EL (cell line): ENCODE measurements around the gene MMP8.

Source experiments
- DNase-seq: peaks from one replicate; pipeline ENCODE4 v3.0.0-alpha.2; 2016

MMP8 gene

DNA sequence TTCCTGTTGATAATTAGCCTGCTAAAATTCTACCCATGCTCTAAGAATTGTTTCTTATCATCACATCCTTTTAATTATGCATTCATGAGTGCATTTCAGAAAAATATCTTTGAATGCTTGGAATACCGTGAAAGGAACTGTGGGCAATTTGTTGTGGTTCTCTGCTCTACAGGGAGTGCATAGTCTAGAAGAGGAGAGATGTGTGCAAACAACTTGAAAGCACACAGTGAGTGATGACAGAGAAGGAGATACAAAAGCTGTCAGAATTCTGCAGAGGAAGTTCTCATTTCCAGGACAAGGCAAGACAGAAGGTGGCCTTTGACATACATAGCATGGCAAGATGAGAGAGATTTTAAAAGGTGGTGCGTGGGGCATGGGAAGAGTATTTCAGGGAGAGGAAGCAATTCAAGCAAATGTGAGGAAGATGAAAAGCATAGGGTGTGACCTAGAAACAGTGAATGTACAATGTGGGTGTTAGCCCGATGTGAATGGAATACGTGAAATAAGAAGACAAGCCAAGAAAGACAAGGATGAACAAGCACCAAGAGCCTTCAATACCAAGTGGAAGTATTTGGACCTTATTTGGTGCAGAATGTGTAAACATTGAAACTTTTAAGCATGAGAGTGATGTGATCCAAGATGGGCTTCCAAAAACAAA is 5.0 kb downstream of the MMP8 start:
- DNase-seq: no peak

DNA sequence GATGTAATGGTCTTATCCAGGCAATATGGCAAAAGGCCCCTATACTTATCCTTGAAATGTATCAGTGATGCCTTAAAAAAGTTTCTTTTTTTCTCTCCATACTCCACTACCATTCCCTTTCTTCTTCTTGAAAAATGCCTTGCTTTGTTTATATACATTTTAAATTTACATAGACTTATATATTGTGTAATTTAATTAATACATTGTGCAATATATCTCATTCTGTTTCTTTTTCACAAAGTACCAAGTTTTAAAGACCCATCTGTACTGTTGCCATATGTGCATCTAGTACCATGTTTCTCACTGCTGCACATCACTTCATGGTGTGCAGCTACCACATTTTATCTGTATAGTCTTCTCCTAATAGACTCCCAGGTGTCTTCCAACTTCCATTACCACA is 7.5 kb downstream of the MMP8 start:
- DNase-seq: no peak

- no peak for DNase-seq
These were observed 8.2 kb downstream of the MMP8 start for GRCh38 chr11:102716527-102716926.

- DNase-seq: no peak
These were observed 12.6 kb downstream of the MMP8 start for GRCh38 chr11:102712137-102712536.

DNA sequence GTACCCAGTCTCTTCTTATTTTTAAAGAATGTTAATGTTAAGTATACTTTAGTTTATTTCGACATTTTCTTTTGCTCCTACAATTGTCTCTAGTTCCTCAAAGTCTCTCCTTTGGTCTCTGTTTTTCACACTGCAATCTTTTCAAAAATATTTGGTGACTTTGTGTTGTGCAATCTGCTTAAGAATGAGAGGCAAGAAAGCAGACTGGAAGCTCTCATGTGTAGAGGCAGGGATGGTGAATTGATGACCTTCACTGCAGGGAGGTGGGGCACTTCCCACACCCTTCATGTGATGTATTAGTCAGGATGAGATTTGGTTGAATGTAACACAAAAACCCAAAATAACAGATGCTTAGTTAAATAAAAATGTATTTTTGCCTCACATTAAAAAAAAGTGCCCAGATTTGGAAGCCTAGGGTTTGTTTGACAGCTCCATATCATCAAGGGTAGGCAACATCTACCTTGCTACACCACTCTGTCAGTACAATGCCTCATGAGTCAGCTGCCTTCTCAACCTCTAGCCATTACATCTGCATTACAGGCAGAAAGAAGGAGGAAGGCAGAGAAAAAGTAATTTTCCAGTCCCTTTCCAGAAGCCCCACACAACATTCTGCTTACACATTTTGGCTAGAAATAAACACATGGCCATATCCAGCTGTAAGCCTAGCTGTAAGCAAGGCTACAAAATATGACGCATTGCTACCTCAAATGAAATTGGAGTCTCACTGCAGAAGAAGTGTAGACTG is 15.4 kb downstream of the MMP8 start:
- DNase-seq: no peak

GRCh38 chr11:102708654-102709053 is 16.1 kb downstream of the MMP8 start:
- no peak for DNase-seq

DNA sequence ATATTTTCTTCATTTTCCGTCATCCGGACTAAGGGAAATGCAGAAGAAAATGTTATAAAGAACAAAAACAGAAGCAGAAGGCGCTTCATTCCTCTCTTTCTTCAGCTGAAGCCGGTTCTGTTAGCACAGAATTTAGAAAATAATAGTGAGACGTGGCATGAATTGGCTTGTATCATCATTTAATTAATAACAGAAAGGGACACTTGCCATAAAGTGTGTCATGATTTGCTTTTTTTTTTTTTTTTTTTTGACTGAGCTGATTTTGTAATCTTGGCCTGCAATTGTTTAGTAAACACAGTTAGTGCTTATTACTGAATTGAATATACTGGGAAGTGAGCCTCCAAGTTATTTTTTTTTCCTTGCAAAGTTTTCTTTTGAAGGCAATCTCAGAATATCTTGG is 19.1 kb downstream of the MMP8 start, which contains the start of gene MMP27:
TSS of gene MMP27 (minus strand) at position 144 of the 400 bp plus-strand sequence. CDS start at position 89, 55 bp downstream.
- DNase-seq: no peak

DNA sequence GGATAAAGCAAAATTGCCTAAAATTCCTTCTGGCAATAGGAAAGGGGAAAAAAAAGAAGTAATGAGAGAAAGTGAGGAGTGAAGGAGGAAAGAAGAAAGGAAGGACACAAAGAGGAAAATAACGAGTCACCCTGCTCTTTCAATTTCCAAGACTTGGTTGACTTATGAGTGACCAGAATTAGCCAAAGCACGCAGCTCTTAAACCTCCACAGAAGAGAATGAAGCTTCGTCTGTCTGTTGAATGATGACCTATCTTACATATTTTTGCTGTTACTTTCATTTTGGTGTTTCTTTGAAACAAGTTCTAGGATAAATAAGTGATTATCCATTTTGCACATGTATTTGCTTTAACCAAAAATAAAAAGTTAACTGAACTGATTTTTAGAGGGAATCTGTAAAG is 19.9 kb downstream of the MMP8 start:
- no peak for DNase-seq

DNA sequence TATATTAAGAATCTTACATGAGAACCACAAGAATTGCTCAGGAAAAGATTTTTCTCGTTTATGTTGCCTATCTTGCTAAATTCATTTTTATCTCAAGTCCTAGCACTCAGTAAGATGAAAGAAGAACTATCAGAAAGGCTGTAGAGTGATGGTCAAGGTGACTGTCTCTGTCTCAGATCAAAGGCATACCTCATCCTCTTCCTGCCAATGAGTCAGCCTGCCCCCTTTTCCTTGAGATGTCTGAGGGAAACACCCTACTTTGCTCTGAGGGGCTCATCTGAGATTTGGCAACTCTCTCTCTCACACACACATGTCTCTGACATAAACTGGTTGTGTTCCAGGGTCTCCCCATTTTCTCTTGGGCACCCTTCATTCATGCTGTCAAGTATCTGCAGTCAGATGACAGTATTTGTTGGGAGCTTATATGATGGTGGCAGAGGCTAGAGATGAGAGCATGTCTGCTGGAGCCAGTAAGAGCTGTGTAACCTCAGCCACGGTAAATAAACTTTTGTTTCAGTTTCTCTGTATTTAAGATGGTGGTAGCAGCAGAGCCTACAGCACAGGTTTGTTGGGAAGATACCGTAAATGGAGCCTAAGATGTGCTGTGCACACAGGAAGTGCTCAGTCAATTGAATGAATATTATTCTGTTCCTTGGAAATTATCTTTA is 20.8 kb downstream of the MMP8 start:
- no peak for DNase-seq

GRCh38 chr11:102695201-102695600 is 29.6 kb downstream of the MMP8 start:
- DNase-seq: no peak

DNA sequence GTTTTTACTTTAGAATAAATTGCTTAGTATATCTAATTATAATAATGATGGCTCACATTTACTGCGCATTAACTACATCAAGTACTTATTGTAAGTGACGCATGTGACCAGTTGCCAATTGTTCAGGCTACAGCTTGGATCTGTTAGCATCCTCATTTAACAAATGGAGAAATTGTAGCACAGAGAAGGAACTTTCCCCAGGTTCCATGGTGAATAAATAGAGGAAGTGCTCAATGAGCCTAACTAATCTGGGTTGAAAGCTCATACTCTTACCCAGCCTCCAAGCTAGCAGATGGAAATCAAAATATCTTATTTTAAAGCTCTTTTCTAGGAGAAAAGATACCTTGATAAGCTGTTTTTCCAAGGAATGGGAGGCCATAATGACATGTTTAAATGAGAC is 39.0 kb downstream of the MMP8 start:
- DNase-seq: no peak

GRCh38 chr11:102685338-102685737 is 39.4 kb downstream of the MMP8 start:
- no peak for DNase-seq

GRCh38 chr11:102683277-102683676 is 41.5 kb downstream of the MMP8 start:
- no peak for DNase-seq

GRCh38 chr11:102680945-102681344 is 43.8 kb downstream of the MMP8 start:
- DNase-seq: peak; percentile 37

DNA sequence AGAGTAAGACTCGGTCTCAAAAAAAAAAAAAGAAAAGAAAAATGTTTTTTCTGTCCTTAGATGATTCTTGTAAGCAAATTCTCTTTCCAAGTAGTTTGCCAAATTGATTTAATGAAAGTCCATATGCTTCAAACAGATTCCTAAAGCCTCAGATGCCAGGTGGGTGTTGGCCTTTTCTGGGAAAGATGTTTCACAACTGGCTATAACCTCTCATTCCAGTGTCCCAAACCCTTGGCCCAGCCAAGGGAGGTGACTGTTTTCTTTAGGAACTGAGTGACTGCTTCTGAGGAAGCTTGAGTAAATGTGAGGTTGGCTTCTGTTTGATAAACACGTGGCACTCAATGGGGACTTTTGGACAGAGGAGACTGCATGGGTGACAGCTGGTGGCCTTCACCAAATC is 46.7 kb downstream of the MMP8 start:
- DNase-seq: no peak

- no peak for DNase-seq
These were observed 48.7 kb downstream of the MMP8 start for GRCh38 chr11:102676084-102676483.

DNA sequence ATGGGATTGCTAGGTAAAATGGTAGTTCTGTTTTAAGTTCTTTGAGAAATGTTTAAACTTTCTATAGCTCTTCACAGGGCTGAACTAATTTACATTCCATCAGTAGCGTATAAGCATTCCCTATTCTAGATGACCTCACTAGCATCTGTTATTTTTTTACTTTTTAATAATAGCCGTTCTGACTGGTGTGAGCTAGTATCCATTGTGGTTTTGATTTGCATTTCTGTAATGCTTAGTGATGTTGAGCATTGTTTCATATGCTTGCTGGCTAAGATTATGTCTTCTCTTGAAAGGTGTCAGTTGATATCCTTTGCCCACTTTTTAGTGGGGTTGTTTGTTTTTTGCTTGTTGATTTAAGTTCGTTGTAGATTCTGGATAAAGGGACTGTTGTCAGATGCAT is 55.1 kb downstream of the MMP8 start:
- DNase-seq: peak; percentile 29

DNA sequence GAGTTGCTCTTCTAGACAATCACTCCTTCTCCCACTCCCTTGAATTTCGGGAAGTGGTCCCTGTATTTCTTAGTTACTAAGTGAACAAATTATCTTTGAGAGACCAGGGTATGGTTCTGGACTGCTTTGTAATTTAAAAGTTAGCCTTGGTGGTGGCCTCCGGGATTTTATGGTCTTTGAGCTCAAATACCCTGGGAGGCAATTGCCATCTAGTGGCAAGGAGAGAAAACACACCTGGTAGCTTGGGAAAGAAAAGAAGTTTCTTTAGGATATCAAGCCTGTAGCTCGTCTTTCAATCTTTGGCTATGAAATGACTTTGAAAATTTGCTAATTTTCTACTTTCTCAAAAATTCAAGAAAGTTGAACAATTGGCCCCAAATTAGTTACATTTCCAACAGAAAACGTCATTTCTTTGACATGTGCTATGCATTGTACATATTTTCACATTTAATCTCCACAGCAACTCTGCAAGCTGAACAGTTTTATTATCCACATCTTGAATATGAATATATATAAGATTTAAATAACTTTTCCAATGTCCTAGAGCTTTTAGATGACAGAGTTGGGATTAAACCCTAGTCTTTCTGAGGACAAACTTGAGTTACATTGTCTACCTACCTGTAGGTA is 58.3 kb downstream of the MMP8 start:
- DNase-seq: peak; percentile 62

DNA sequence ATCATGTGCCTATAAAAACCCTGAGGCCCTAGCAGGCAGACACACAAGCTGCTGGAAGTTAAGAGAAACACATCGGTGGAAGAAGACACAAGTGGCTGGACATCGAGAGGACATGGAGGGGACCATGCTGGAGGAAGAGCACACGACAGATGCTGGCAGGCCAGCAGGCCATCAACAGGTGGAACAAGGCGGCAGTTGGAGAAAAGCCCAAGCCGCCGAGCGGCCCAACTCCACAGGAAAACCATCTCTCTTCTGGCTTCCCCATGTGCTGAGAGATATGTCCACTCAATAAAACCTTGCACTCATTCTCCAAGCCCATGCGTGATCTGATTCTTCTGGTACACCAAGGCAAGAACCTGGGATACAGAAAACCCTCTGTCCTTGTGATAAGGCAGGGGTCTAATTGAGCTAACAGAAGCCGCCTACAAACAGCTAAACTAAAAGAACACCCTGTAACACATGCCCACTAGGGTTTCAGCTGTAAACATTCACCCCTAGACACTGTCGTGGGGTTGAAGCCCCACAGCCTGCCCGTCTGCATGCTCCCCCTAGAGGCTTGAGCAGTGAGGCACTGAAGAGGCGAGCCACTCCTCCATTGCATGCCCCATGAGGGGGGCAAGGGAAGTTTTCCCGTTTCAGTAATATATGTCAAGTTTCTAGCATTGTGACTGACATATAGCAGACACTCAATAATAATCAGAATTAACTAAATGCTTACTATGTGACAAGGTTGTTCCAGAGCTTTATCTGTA is 60.6 kb downstream of the MMP8 start:
- peak; percentile 17 for DNase-seq

DNA sequence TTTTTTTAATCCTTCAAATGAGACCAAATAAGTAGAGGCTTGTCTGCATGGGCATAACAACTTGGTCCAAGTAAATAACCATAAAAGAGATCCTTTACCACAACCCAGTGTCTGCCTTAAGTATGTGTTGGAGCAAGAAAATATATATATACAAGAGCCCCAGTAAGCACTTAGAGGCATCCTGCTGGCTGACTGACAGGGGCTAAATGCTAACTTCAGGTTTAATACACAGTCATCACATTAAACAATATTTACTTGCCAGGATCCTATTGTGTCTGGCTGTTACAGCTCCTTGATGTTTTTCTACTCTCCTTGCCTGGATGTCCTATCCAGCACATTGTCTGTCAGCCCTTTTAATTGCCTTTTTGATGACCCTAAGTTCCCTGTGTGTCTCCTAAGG is 62.1 kb downstream of the MMP8 start:
- DNase-seq: no peak
